Smooth muscle cell of bladder (primary cell): ENCODE measurements around the gene HTR3D. TPM values are rescaled to one million over a fixed set of nuclear protein-coding genes. Genes with fewer than 3 reads are reported as not detected.

ENCODE experiments used
- total RNA-seq: library from RNA; depleted of rRNA; stranded (reverse); fragments of >200 nt; gene quantifications from 2 replicates; pipeline ENCODE4 v1.2.3, GENCODE V29; 2014

Gene HTR3D
- total RNA-seq = not detected in 2 replicates

GRCh38 chr3:184031187-184031792 is at the start of gene HTR3D:
Gene HTR3D, plus strand, starts transcription at chr3:184031742. Its CDS starts 0 bp downstream, at chr3:184031742.

GRCh38 chr3:184017672-184018423 is 13.7 kb upstream of the HTR3D start, which contains the start of gene ABCC5:
Gene ABCC5, minus strand, starts transcription at chr3:184017884. Its CDS starts 3,492 bp downstream, at chr3:184014392.

GRCh38 chr3:184052767-184053166 is 21.2 kb downstream of the HTR3D start, which contains the start of gene HTR3C:
Gene HTR3C, plus strand, starts transcription at chr3:184053047. Its CDS starts 34 bp downstream, at chr3:184053081.

Other genes starting within 250 kb of the HTR3D start
- gene MAP6D1, start 206.2 kb upstream of the HTR3D start, total RNA-seq = 0.57 and 1.6 TPM in 2 replicates
- 40.9 and 42.2 TPM in 2 replicates for gene PARL, start 146.9 kb upstream of the HTR3D start, total RNA-seq
- gene ABCC5, start 13.9 kb upstream of the HTR3D start, total RNA-seq = 13.2 and 24.7 TPM in 2 replicates
- gene HTR3C, start 21.3 kb downstream of the HTR3D start, total RNA-seq = not detected in 2 replicates
- gene HTR3E, start 65.3 kb downstream of the HTR3D start, total RNA-seq = not detected in 2 replicates
- 27.3 and 29.0 TPM in 2 replicates for gene EIF2B5, start 103.6 kb downstream of the HTR3D start, total RNA-seq
- 26.2 and 44.7 TPM in 2 replicates for gene DVL3, start 123.6 kb downstream of the HTR3D start, total RNA-seq
- gene AP2M1, start 143.1 kb downstream of the HTR3D start, total RNA-seq = 773 and 801 TPM in 2 replicates
- 44.7 and 64.9 TPM in 2 replicates for gene ABCF3, start 154.5 kb downstream of the HTR3D start, total RNA-seq
- not detected in 2 replicates for gene VWA5B2, start 197.8 kb downstream of the HTR3D start, total RNA-seq
- 23.5 and 25.0 TPM in 2 replicates for gene ALG3, start 217.2 kb downstream of the HTR3D start, total RNA-seq
- 3.4 and 4.8 TPM in 2 replicates for gene EEF1AKMT4, start 217.9 kb downstream of the HTR3D start, total RNA-seq
- 0.09 and 0.14 TPM in 2 replicates for gene CAMK2N2, start 229.8 kb downstream of the HTR3D start, total RNA-seq
- not detected in 2 replicates for gene ECE2, start 244.3 kb downstream of the HTR3D start, total RNA-seq